Stimulated activated CD4-positive, alpha-beta T cell treated with anti-CD3 and anti-CD28 coated beads, Interleukin-12 subunit alpha, Interleukin-12 subunit beta, amount 100 ng/mL, for 48 hours (primary cell): ENCODE data around the gene LBH.
A peak's percentile ranks its signal among the peaks of the same experiment; 100 is the strongest.

Source experiments
- DNase-seq, 3 donors: peaks; one replicate each; pipeline ENCODE4 v3.0.0-alpha.2; 2020; ENCODE audit warnings: low read depth in 2 of 3, low spot score in 1 of 3

Gene LBH

GRCh38 chr2:30231212-30231995, at the start of gene LBH:
TSS of gene LBH (plus strand) at chr2:30231534. CDS start at chr2:30231739, 205 bp downstream.
- DNase-seq = peak; percentile 84 to 90 (median 84)

GRCh38 chr2:30184035-30184434, 47.3 kb upstream of the LBH start:
- DNase-seq = no peak

GRCh38 chr2:30185178-30185577, 46.2 kb upstream of the LBH start:
- no peak for DNase-seq

- DNase-seq = no peak
Observed at GRCh38 chr2:30188292-30188691, 43.0 kb upstream of the LBH start.

- DNase-seq = no peak
Observed at GRCh38 chr2:30190637-30191036, 40.7 kb upstream of the LBH start.

GRCh38 chr2:30191107-30191506, 40.2 kb upstream of the LBH start:
- DNase-seq = no peak

- no peak for DNase-seq
Observed at GRCh38 chr2:30191819-30192271, 39.5 kb upstream of the LBH start.

- DNase-seq = no peak
Observed at GRCh38 chr2:30192314-30192713, 39.0 kb upstream of the LBH start.

- DNase-seq = no peak
Observed at GRCh38 chr2:30193104-30193681, 38.1 kb upstream of the LBH start.

- no peak for DNase-seq
Observed at GRCh38 chr2:30194421-30194820, 36.9 kb upstream of the LBH start.

- no peak for DNase-seq
Observed at GRCh38 chr2:30195016-30195415, 36.3 kb upstream of the LBH start.

- no peak for DNase-seq
Observed at GRCh38 chr2:30197570-30198192, 33.7 kb upstream of the LBH start.

- DNase-seq = no peak
Observed at GRCh38 chr2:30201990-30202389, 29.3 kb upstream of the LBH start.

- no peak for DNase-seq
Observed at GRCh38 chr2:30203156-30203555, 28.2 kb upstream of the LBH start.

- DNase-seq = no peak
Observed at GRCh38 chr2:30204281-30204680, 27.1 kb upstream of the LBH start.

- DNase-seq = no peak
Observed at GRCh38 chr2:30205456-30205855, 25.9 kb upstream of the LBH start.

- no peak for DNase-seq
Observed at GRCh38 chr2:30206461-30207430, 24.6 kb upstream of the LBH start.

- DNase-seq = no peak
Observed at GRCh38 chr2:30208453-30208852, 22.9 kb upstream of the LBH start.

- no peak for DNase-seq
Observed at GRCh38 chr2:30209227-30209626, 22.1 kb upstream of the LBH start.

- DNase-seq = no peak
Observed at GRCh38 chr2:30213326-30213725, 18.0 kb upstream of the LBH start.

- no peak for DNase-seq
Observed at GRCh38 chr2:30213907-30214463, 17.3 kb upstream of the LBH start.
